Large intestine (tissue), 3 donors: ENCODE data around the gene DTHD1. TPM values are rescaled to one million over a fixed set of nuclear protein-coding genes. Genes with fewer than 3 reads are reported as not detected.

Source experiments
- DNase-seq, 2 donors: peaks; one replicate each; pipeline versions ENCODE4 v3.0.0 to v3.0.0-alpha.2; 2013
- H3K27ac ChIP-seq: one replicate; pipeline ENCODE4 v1.5.1; 2013; ENCODE audit warnings: low read length
- H3K27me3 ChIP-seq: 2 replicates; pipeline ENCODE4 v1.6.1; 2013; ENCODE audit warnings: low read length; ENCODE audit not compliant: control insufficient read depth, insufficient read depth
- H3K36me3 ChIP-seq: 2 replicates; pipeline ENCODE4 v1.6.1; 2013; ENCODE audit warnings: low read length; ENCODE audit not compliant: control insufficient read depth, insufficient read depth
- H3K4me1 ChIP-seq: one replicate; pipeline ENCODE4 v1.6.1; 2013; ENCODE audit warnings: low read length; ENCODE audit not compliant: control insufficient read depth, insufficient read depth
- H3K4me3 ChIP-seq: one replicate; pipeline ENCODE4 v1.5.1; 2013; ENCODE audit warnings: low read length
- H3K9me3 ChIP-seq: one replicate; pipeline ENCODE4 v1.6.1; 2013; ENCODE audit warnings: mild to moderate bottlenecking, low read depth, low read length, moderate library complexity; ENCODE audit not compliant: control insufficient read depth
- WGBS: methylation state at CpG from one replicate; pipeline ENCODE4 v1.1.5; 2013; ENCODE audit warnings: low lambda C conversion rate; ENCODE audit not compliant: insufficient coverage; 5-methylcytosine and 5-hydroxymethylcytosine counted together
- polyA plus RNA-seq: library from polyadenylated mRNA; unstranded; fragments of 120-200 nt; gene quantifications from one replicate; pipeline ENCODE4 v1.2.1, GENCODE V29; 2013

The DTHD1 gene
- polyA plus RNA-seq, 1 donor: 0.16 TPM

DNA sequence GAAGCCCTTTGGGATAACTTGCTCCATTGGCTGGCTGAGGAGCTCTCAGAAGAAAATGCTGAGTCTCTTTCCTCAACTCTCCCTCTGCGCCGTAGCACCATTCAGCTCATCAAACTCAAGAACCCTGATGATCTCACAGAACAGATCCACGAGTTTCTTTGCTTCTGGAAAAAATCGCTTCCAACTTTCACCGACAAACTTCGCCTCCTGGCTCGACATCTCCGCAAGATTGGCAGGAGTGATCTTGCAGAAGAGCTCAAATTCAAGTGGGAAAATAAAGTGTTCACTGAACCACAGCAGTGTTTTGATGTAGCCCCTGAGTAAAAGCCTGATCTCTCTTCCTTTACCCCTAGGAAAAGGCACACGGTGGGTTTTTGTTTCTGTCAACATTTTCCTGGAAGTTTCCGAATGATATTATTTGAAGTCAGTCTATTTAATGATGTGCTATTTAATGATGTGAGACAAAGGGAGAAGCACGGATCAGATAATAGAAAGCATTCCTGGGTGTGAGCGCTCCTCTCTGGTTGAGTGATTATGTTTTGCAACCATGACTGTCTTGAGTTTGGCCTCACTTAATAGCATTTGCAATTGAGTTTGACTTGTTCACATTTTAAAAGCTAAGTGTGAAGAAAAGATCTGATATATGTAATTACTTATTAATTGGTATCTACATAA is 62.2 kb downstream of the DTHD1 start:
- no peaks in the 10 kb centered on the region for H3K9me3 ChIP-seq
- no peaks in the 10 kb centered on the region for H3K27me3 ChIP-seq
- 100% methylated on average over 1 of the region's 12 CpGs for WGBS
- DNase-seq: no peak
- H3K4me1 ChIP-seq: no peaks in the 10 kb centered on the region
- H3K36me3 ChIP-seq: no peaks in the 10 kb centered on the region
- no peak overlapping the region for H3K27ac ChIP-seq
- no peak overlapping the region for H3K4me3 ChIP-seq

DNA sequence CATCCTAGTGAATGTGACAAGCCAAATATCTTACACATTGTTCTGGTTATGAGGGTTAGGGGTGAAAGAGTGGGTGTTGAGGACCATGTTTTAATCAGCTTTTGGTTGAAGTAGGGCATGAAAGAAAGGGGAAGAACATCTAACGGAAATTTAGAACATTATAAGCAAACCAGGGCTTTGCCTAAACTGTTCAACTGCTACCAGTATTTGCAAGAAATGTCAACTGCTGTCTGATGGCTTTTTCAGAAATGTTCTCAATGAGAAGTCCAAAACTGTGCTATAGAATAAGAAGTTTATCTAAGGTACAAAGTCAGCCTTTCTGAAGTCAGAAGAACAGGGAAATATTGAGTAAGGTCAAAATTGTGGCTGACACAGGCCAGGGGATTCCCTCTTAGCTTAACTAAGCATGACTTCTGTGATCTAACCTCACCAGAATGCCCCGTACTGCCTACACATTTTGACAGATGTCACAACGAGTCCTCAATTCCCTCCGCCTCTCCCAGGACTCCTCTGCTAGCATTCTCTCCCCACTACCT is 67.1 kb downstream of the DTHD1 start:
- no peak overlapping the region for H3K27ac ChIP-seq
- no CpG with 5 or more reads among the region's 4 CpGs for WGBS
- no peak overlapping the region for H3K4me3 ChIP-seq
- no peaks in the 10 kb centered on the region for H3K36me3 ChIP-seq
- no peaks in the 10 kb centered on the region for H3K4me1 ChIP-seq
- H3K9me3 ChIP-seq: no peaks in the 10 kb centered on the region
- no peaks in the 10 kb centered on the region for H3K27me3 ChIP-seq
- peak in 1 of 2 donors; percentile 6 for DNase-seq

DNA sequence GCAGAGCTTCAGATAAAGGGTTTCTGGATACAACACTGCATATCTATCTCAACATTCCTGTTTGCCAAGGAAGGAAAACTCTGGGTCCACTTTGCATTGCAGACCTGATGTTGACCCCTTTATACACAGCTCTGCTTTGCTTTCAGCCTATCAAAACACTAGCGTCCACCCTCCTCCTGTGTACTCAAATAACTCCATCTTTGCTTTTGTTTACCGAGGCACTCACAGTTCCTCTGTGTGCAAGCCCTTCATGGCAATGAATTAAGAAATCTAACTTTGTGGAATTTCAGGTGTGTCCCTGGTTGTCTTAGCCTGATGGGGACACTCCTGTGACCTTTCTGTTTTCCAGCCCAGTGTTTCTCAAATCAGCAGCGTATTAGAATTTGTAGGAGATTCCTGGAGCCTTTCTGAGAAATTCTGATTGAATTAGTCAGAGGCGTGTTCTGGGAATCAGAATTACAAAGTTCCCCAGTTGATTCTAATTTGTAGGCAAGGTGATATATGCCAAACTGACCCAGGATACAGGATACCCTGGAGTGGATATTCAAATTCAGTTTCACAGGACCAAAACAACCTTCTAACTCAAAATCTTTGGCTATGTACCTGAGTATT is 68.6 kb downstream of the DTHD1 start:
- no CpG with 5 or more reads among the region's 4 CpGs for WGBS
- Histone ChIP-seq H3K4me3 (no peak overlapping the region), H3K36me3 (no peaks in the 10 kb centered on the region), H3K27me3 (no peaks in the 10 kb centered on the region), H3K27ac (no peak overlapping the region), H3K9me3 (no peaks in the 10 kb centered on the region), H3K4me1 (no peaks in the 10 kb centered on the region)
- no peak for DNase-seq

DNA sequence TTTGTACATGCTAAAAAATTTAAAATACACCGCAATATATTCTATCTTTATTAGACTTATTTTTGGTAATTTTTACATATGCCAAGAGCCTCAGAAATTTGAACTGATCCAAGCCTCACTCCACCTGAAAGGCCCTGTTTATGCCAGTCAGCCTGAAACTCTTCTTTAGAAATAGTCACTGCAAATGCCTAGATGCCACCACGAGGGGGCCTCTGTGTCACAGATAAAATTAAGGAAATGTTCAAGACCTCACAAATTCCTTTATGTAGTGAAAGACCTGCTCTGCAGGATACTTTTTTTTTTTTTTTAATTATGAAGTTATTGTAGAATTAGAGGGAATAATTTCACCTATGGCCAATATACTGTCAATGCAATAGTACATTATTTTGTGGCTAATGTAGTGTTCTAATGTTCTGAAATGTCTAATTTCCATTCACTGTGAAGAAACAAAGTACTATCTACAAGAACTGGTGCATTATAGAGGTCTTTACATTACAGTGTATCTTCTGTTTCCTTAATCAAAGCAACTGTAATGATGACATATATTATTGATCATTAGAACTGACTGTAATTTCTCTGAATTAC is 69.8 kb downstream of the DTHD1 start:
- DNase-seq: peak; percentile 24 to 25
- H3K4me3 ChIP-seq: no peak overlapping the region
- no CpG with 5 or more reads among the region's 2 CpGs for WGBS
- H3K4me1 ChIP-seq: no peaks in the 10 kb centered on the region
- no peaks in the 10 kb centered on the region for H3K27me3 ChIP-seq
- H3K36me3 ChIP-seq: no peaks in the 10 kb centered on the region
- no peak overlapping the region for H3K27ac ChIP-seq
- H3K9me3 ChIP-seq: no peaks in the 10 kb centered on the region

DNA sequence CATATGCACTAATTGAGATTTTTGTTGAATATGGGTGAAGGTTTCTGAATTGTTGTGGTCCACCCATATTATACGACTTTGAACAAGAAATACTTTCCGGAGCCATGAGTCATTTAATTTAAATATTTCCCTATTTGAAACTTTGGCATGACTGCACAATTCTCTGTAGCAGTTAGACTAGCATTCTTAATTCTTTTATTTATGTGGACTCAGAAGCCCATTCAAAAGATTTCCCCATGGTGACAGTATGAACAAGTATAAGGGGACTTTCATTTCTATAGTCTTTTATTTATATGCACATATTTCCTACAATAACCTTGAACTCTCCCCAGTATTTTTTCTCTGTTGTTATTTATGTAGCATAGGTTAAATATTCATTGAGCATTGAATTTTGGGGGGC is 72.6 kb downstream of the DTHD1 start:
- Histone ChIP-seq H3K27me3 (no peaks in the 10 kb centered on the region), H3K4me1 (no peaks in the 10 kb centered on the region), H3K27ac (no peak overlapping the region), H3K4me3 (no peak overlapping the region), H3K36me3 (no peaks in the 10 kb centered on the region), H3K9me3 (no peaks in the 10 kb centered on the region)
- no peak for DNase-seq
- 40% methylated on average over 2 of the region's 2 CpGs for WGBS

DNA sequence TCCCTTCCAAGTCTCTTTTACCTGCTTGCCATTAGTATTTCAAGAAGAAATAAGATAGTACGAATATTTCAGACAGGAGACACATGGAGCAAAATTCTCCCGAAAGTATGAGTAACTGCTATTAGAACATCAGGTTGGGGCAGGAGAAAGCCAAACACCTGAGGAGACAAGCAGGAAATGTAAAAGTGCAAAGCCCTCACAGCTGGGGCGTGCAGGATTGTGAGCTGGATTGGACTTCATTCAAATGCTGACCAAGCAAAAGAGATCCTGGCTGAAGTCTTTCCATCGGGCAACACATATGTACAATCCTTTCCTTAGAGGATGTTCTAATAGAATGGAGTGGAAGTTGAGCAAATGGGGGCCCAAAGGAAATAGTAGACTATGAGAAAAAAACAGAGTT is 76.8 kb downstream of the DTHD1 start:
- Histone ChIP-seq H3K27me3 (no peaks in the 10 kb centered on the region), H3K27ac (no peak overlapping the region), H3K4me3 (no peak overlapping the region), H3K36me3 (no peaks in the 10 kb centered on the region), H3K4me1 (no peaks in the 10 kb centered on the region), H3K9me3 (no peaks in the 10 kb centered on the region)
- 100% methylated on average over 1 of the region's 4 CpGs for WGBS
- DNase-seq: no peak

DNA sequence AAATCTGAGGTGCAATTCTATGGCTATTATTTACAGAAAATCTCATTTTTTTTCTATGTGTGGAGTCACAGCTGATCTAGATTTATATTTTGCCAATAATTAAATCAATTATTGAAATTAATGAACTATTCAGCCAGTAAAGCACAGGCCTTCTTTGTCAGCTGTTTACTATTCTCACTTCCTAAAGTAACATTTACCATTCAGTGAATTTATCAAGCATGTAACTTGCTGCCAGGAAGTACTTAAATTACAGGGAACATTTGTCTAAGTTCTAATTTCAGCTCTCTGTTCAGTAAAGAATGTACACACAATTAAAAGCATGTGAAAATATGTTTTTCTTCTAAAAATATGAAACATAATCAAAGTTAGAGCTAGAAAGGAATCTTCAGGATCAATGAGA is 79.3 kb downstream of the DTHD1 start:
- Histone ChIP-seq H3K4me1 (no peaks in the 10 kb centered on the region), H3K4me3 (no peak overlapping the region), H3K9me3 (no peaks in the 10 kb centered on the region), H3K27me3 (no peaks in the 10 kb centered on the region), H3K27ac (no peak overlapping the region), H3K36me3 (no peaks in the 10 kb centered on the region)
- DNase-seq: no peak

DNA sequence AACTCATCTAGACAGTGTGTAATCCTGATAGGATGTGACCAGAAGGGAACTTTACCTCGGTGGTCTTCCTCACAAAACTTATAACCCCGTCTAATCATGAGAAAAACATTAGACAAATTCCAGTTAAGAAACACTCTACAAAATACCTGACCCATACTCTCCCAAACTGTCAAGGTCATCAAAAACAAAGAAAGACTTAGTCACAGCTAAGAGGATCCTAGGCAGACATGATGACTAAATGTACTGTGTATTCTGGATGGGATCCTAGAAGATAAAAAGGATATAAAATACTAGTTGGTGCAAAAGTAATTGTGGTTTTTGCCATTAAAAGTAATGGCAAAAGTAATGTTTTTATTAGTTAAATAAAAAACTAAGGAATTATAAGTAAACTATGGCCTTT is 81.6 kb downstream of the DTHD1 start:
- no peak overlapping the region for H3K4me3 ChIP-seq
- WGBS: no CpG with 5 or more reads among the region's 2 CpGs
- no peaks in the 10 kb centered on the region for H3K27me3 ChIP-seq
- no peaks in the 10 kb centered on the region for H3K36me3 ChIP-seq
- no peak for DNase-seq
- no peaks in the 10 kb centered on the region for H3K9me3 ChIP-seq
- H3K4me1 ChIP-seq: no peaks in the 10 kb centered on the region
- H3K27ac ChIP-seq: no peak overlapping the region

DNA sequence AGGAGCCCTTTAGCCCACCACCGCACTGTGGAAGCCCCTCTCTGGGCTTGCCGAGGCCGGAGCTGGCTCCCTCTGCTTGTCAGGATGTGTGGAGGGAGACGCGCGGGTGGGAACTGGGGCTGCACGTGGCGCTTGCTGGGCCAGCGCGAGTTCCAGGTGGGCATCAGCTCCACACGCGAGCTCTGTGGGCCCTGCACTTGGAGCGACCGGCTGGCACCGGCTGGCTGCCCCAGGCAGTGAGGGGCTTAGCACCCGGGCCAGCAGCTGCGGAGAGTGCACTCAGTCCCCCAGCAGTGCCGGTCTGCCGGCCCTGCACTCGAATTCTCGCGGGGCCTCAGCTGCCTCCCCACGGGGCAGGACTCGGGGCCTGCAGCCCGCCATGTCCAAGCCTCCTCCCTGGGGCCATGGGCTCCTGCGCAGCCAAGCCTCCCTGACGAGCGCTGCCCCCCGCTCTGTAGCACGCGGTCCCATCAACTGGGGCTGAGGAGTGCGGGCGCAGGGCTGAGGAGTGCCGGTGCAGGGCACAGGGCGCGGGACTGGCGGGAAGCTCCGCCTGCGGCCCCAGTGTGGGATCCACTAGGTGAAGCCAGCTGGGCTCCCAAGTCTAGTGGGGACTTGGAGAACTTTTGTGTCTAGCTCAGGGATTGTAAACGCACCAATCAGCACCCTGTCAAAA is 93.6 kb downstream of the DTHD1 start:
- DNase-seq: no peak
- WGBS: no CpG with 5 or more reads among the region's 40 CpGs
- no peaks in the 10 kb centered on the region for H3K4me1 ChIP-seq

DNA sequence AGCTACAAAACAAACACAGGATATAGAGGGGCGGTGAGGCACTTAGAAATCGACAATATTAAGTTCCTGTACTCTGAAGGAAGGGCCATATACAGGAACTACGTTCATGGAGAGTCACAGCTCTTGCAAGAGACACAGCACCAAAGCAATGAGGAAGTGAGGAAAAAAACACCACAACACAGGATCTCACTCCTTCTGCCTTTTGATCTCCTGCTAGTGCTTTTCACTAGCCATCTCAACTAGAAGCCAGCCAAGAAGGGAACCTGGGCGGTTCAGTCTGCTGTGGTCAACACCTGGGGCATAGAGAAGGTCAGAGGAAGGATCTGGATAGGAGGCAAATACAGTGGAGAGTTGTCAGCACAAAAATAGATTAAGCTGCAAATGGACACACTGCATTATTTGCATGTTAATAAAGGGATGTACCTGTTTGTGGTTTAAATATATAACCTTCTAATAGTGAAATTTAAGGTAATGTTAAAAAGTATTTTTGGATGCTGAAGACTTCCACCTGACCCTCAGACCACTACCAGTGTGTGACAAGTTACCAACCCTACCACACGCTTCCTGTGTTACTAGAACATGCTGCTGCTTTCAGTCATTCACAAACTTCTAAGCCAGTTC is 104.6 kb downstream of the DTHD1 start:
- no peaks in the 10 kb centered on the region for H3K27me3 ChIP-seq
- no peak overlapping the region for H3K27ac ChIP-seq
- no peaks in the 10 kb centered on the region for H3K9me3 ChIP-seq
- WGBS: no CpG with 5 or more reads among the region's 5 CpGs
- H3K4me3 ChIP-seq: no peak overlapping the region
- H3K4me1 ChIP-seq: no peaks in the 10 kb centered on the region
- DNase-seq: peak in 1 of 2 donors; percentile 12
- H3K36me3 ChIP-seq: no peaks in the 10 kb centered on the region

More for the DNA sequence above, 93.6 kb downstream of the DTHD1 start:
- no peak overlapping the region for H3K4me3 ChIP-seq
- peaks cover 13% of the 10 kb centered on the region for H3K9me3 ChIP-seq
- no peaks in the 10 kb centered on the region for H3K27me3 ChIP-seq
- H3K27ac ChIP-seq: no peak overlapping the region
- no peaks in the 10 kb centered on the region for H3K36me3 ChIP-seq
